WERI-Rb-1 (cell line): ENCODE measurements around the gene LRRC8E.

Experiments
- DNase-seq: peaks from one replicate; pipeline ENCODE4 v3.0.0-alpha.2; 2020
- H3K27ac ChIP-seq: fragments of 250-450 bp; sonication (Bioruptor Pico); 2 replicates; pipeline ENCODE4 v1.5.1; 2020; ENCODE audit warnings: mild to moderate bottlenecking, moderate library complexity
- H3K27me3 ChIP-seq: fragments of 250-450 bp; sonication (Bioruptor Pico); 2 replicates; pipeline ENCODE4 v1.5.1; 2021; ENCODE audit warnings: mild to moderate bottlenecking, low read depth, moderate library complexity; ENCODE audit not compliant: insufficient read depth, severe bottlenecking
- H3K36me3 ChIP-seq: fragments of 250-450 bp; sonication (Bioruptor Pico); 2 replicates; pipeline ENCODE4 v1.5.1; 2020; ENCODE audit warnings: mild to moderate bottlenecking, moderate library complexity
- H3K4me3 ChIP-seq: 2 replicates; pipeline ENCODE4 v1.5.1; 2011; ENCODE audit warnings: low read depth, mild to moderate bottlenecking, control low read depth, low read length
- H3K9me3 ChIP-seq: fragments of 250-450 bp; sonication (Bioruptor Pico); 2 replicates; pipeline ENCODE4 v1.5.1; 2021; ENCODE audit warnings: mild to moderate bottlenecking, moderate library complexity; ENCODE audit not compliant: severe bottlenecking
- TF ChIP-seq, protein P1 (sequence below): IDR thresholded peaks from 2 replicates; pipeline ENCODE4 v1.5.1; 2011; ENCODE audit warnings: low read depth, mild to moderate bottlenecking, control low read depth, inconsistent platforms, low read length

The LRRC8E gene

DNA sequence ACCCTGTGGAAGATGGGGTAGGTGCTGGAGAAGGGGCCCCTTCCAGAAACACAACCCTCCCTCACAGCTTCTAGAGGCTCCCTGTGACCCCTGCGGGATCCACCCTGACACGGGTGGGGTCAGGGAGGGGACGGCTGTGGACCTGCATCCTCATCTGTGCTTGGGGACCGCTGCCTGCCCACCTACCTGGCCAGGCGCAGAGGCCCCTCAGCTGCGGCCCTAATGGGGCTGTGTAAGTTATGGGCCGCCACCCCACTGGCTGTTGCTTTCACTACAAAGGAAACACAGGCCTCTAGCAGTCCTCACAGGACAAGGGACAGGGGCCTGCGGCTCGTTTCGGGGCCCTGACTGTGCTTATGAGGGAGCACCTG, 44.6 kb downstream of the LRRC8E start:
- H3K27ac ChIP-seq, result no peak overlapping the region
- TF ChIP-seq, protein P1, sequence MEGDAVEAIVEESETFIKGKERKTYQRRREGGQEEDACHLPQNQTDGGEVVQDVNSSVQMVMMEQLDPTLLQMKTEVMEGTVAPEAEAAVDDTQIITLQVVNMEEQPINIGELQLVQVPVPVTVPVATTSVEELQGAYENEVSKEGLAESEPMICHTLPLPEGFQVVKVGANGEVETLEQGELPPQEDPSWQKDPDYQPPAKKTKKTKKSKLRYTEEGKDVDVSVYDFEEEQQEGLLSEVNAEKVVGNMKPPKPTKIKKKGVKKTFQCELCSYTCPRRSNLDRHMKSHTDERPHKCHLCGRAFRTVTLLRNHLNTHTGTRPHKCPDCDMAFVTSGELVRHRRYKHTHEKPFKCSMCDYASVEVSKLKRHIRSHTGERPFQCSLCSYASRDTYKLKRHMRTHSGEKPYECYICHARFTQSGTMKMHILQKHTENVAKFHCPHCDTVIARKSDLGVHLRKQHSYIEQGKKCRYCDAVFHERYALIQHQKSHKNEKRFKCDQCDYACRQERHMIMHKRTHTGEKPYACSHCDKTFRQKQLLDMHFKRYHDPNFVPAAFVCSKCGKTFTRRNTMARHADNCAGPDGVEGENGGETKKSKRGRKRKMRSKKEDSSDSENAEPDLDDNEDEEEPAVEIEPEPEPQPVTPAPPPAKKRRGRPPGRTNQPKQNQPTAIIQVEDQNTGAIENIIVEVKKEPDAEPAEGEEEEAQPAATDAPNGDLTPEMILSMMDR, result no peak
- no peaks in the 10 kb centered on the region for H3K27me3 ChIP-seq
- DNase-seq, result no peak
- H3K9me3 ChIP-seq, result no peaks in the 10 kb centered on the region
- no peak overlapping the region for H3K4me3 ChIP-seq
- peaks cover 67% of the 10 kb centered on the region for H3K36me3 ChIP-seq

DNA sequence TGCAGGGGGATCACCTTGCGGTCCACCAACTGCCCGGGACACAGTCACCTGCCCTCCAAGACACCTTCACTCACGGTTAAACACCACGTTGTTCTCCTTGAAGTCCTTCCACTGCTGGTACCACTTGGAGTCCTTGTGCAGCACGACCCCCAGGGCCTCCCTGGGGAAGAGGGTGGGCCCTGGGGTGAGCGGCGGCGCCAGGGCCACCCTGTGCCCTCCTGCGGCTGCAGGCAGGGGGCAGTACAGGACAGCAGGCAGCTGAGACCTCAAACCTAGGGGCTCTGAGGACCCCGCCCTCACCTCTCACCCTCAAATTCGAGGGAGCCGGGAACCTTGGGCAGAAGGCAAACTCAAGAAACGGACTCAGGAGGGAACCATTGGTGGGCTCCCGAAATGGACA, 45.1 kb downstream of the LRRC8E start:
- no peaks in the 10 kb centered on the region for H3K27me3 ChIP-seq
- H3K27ac ChIP-seq, result no peak overlapping the region
- peaks cover 72% of the 10 kb centered on the region for H3K36me3 ChIP-seq
- TF ChIP-seq, protein P1, result peak; percentile 65
- no peak overlapping the region for H3K4me3 ChIP-seq
- no peak for DNase-seq
- H3K9me3 ChIP-seq, result no peaks in the 10 kb centered on the region

DNA sequence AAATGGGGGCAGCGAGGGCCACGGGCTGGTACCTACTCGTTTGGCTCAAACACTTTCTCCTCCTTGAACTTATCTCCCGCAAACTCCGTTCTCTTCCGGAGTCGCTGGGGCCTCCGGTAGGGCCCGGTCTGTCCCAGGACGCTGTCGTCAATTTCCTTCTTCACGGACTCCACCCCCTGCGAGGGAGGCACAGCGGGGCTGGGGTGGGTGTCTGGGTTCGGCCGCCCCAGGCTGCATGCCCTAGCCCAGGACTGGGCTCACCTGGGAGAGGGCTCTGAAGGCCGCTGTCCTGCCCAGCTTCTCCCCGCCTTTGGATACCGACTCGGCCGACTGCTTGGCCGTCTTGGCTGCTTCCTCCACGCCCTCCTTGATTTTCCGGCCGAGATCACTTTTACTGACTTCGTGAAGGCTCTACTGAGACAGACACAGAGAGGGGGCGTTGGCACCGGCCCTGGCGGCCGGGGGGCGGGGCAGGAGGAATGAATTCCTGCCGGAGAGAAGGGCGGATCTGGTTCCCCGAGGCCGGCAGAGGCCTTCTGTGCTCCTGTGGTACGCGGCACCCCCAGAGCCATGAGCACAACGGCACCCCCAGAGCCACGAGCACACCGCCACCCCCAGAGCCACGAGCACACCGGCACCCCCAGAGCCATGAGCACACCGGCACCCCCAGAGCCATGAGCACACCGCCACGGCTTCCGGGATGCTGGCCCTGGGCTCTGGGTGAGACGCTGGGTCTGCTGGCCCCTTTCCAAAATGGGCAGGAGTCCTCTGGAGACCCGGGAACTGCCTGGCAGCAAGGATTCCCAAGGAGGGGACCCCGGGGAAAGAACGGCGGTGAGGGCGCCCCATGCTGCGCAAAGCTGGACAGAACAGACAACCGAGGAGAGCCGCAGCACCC, 45.8 kb downstream of the LRRC8E start:
- no peak for DNase-seq
- Histone ChIP-seq H3K4me3 (no peak overlapping the region), H3K36me3 (peaks cover 79% of the 10 kb centered on the region), H3K9me3 (no peaks in the 10 kb centered on the region), H3K27me3 (no peaks in the 10 kb centered on the region), H3K27ac (no peak overlapping the region)
- TF ChIP-seq, protein P1, result no peak

DNA sequence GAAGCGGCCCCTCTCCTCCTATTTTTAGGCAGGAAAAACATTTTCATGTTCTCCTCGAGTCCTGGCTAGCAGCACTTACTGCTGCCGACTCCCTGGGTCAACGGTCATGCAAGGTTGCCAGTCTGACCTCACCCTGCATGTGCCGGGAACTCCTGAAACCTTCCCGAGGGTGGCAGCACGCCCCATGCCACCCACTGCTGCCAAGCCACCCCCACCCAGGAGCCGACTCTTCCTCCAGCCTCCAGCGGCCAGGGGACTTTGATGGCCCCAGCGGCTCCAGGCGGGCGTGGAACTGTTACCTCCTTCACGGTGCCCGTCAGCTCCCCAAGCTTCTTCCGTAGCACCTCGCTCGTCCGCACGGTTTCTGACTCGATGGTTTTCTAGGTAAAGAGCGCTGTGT, 46.5 kb downstream of the LRRC8E start:
- Histone ChIP-seq H3K27ac (no peak overlapping the region), H3K27me3 (no peaks in the 10 kb centered on the region), H3K9me3 (no peaks in the 10 kb centered on the region), H3K4me3 (no peak overlapping the region), H3K36me3 (peaks cover 82% of the 10 kb centered on the region)
- DNase-seq, result no peak
- TF ChIP-seq, protein P1, result no peak

DNA sequence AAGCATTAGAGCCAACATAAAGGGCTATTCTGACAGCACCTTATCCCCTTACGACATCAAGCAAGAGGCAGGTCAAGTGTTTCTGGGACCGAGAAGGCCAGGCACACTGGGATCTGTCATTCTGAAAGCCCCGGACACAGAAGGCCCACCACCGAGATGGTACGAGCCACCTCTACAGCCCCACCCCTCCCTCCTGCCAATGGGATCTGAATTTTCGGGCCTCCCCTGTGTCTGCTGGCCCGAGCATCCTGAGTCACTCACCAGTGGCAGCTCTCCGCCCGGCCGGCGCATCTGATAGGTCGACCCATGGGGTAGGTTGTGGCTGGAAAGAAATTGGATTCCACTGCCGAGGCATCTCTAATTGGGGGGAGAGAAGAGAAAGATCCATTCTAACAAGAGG, 52.5 kb downstream of the LRRC8E start:
- Histone ChIP-seq H3K9me3 (no peaks in the 10 kb centered on the region), H3K27ac (no peak overlapping the region), H3K27me3 (no peaks in the 10 kb centered on the region), H3K4me3 (no peak overlapping the region), H3K36me3 (peaks cover 60% of the 10 kb centered on the region)
- TF ChIP-seq, protein P1, result no peak
- DNase-seq, result no peak
